ENCODE measurements around the gene CD38.
"Not testable (repeated sequence)": the region's sequence is repeated elsewhere in the genome, so short reads cannot be mapped to it uniquely, and the experiment has no call there.

- TF ChIP-seq CTCF, POLR2A (IDR thresholded peaks at IDR 0.05): not testable (repeated sequence)
These were observed 15.7 kb upstream of the CD38 start for GRCh38 chr4:15762460-15762859.

Measured in body of pancreas (tissue), 4 donors.